MM.1S (cell line): ENCODE measurements around the gene EFR3B.

Source experiments
- DNase-seq: peaks from one replicate; pipeline ENCODE4 v3.0.0-alpha.2; 2015
- H2AFZ ChIP-seq: fragments of 300-600 bp; sonication (generic); 2 replicates; pipeline ENCODE4 v1.6.0; 2016; ENCODE audit warnings: antibody characterized with exemption, low read length
- H3F3A ChIP-seq: fragments of 300-600 bp; sonication (generic); 2 replicates; pipeline ENCODE4 v1.6.1; 2016; ENCODE audit warnings: mild to moderate bottlenecking, antibody characterized with exemption, low read length, moderate library complexity, mixed read lengths; ENCODE audit not compliant: insufficient read depth
- H3K27ac ChIP-seq: fragments of 300-600 bp; sonication (generic); 2 replicates; pipeline ENCODE4 v1.5.1; 2016; ENCODE audit warnings: mild to moderate bottlenecking, low read length
- H3K27me3 ChIP-seq: fragments of 300-600 bp; sonication (generic); replicated peaks from 2 replicates; pipeline ENCODE4 v1.6.0; 2016; ENCODE audit warnings: low read length; ENCODE audit not compliant: insufficient read depth
- H3K36me3 ChIP-seq: fragments of 300-600 bp; sonication (generic); replicated peaks from 2 replicates; pipeline ENCODE4 v1.6.1; 2016; ENCODE audit warnings: mild to moderate bottlenecking, low read length, mixed read lengths; ENCODE audit not compliant: insufficient read depth
- H3K4me1 ChIP-seq: fragments of 300-600 bp; sonication (generic); 2 replicates; pipeline ENCODE4 v1.6.1; 2016; ENCODE audit warnings: low read length, mixed read lengths
- H3K4me2 ChIP-seq: fragments of 300-600 bp; sonication (generic); 2 replicates; pipeline ENCODE4 v1.6.0; 2016; ENCODE audit warnings: low read depth, low read length
- H3K4me3 ChIP-seq: fragments of 300-600 bp; sonication (generic); 2 replicates; pipeline ENCODE4 v1.5.1; 2016; ENCODE audit warnings: low read length, mixed read lengths
- H3K79me2 ChIP-seq: fragments of 300-600 bp; sonication (generic); 2 replicates; pipeline ENCODE4 v1.6.1; 2016; ENCODE audit warnings: mixed run types, low read length, mixed read lengths
- H3K9ac ChIP-seq: fragments of 300-600 bp; sonication (generic); 2 replicates; pipeline ENCODE4 v1.6.1; 2016; ENCODE audit warnings: low read length, mixed read lengths
- H3K9me2 ChIP-seq: fragments of 300-600 bp; sonication (generic); replicated peaks from 2 replicates; pipeline ENCODE4 v1.6.1; 2016; ENCODE audit warnings: mild to moderate bottlenecking, low read length, mixed read lengths; ENCODE audit not compliant: insufficient read depth
- H3K9me3 ChIP-seq: fragments of 300-600 bp; sonication (generic); replicated peaks from 2 replicates; pipeline ENCODE4 v1.6.1; 2016; ENCODE audit warnings: mild to moderate bottlenecking, low read length, mixed read lengths; ENCODE audit not compliant: insufficient read depth
- H4K20me1 ChIP-seq: fragments of 300-600 bp; sonication (generic); 2 replicates; pipeline ENCODE4 v1.6.1; 2016; ENCODE audit warnings: mild to moderate bottlenecking, low read length, moderate library complexity, mixed read lengths; ENCODE audit not compliant: insufficient read depth
- EZH2 ChIP-seq: fragments of 300-600 bp; sonication (generic); optimal IDR thresholded peaks from 2 replicates; pipeline ENCODE3; 2017; ENCODE audit warnings: low read depth, mild to moderate bottlenecking, antibody characterized with exemption, low read length, mixed read lengths
- EZH2phosphoT487 ChIP-seq: fragments of 300-600 bp; sonication (generic); IDR thresholded peaks from 2 replicates; pipeline ENCODE4 v1.6.1; 2018; ENCODE audit warnings: antibody characterized with exemption, low read length
- TF ChIP-seq, protein P1 (sequence below): fragments of 300-600 bp; sonication (generic); IDR thresholded peaks from 2 replicates; pipeline ENCODE4 v1.5.1; 2016; ENCODE audit warnings: antibody characterized with exemption, low read length, mixed read lengths

Gene EFR3B

DNA sequence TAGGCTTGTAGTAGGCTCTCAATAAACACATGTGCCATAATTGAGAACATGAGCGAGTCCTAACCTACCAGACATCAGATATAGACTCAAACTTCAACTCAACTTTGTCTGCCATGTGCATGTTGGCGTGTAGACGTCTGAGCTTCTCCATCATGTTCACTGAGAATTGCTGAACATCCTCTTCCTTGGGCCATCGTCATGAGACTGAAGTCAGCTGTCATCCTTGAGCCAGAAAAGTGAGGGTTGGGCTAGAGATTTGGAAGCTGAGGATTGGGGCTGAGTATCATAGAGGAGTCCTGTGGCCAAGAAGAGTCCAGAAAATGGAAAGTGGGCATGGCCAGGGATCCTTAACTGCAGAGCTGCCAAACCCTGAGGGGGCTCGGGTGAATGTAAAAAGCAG is 7.8 kb upstream of the EFR3B start:
- Histone ChIP-seq H3K9me3 (no peaks in the 10 kb centered on the region), H3F3A (no peaks in the 10 kb centered on the region), H3K9me2 (no peaks in the 10 kb centered on the region), H4K20me1 (no peaks in the 10 kb centered on the region), H3K9ac (no peak overlapping the region), H3K4me1 (no peaks in the 10 kb centered on the region), H2AFZ (no peak overlapping the region), H3K36me3 (no peaks in the 10 kb centered on the region), H3K4me3 (no peak overlapping the region), H3K4me2 (no peak overlapping the region), H3K27me3 (no peaks in the 10 kb centered on the region; the same call in 1 of the 2 replicates), H3K27ac (no peak overlapping the region), H3K79me2 (no peaks in the 10 kb centered on the region)
- TF ChIP-seq EZH2, result no peak
- TF ChIP-seq, protein P1, sequence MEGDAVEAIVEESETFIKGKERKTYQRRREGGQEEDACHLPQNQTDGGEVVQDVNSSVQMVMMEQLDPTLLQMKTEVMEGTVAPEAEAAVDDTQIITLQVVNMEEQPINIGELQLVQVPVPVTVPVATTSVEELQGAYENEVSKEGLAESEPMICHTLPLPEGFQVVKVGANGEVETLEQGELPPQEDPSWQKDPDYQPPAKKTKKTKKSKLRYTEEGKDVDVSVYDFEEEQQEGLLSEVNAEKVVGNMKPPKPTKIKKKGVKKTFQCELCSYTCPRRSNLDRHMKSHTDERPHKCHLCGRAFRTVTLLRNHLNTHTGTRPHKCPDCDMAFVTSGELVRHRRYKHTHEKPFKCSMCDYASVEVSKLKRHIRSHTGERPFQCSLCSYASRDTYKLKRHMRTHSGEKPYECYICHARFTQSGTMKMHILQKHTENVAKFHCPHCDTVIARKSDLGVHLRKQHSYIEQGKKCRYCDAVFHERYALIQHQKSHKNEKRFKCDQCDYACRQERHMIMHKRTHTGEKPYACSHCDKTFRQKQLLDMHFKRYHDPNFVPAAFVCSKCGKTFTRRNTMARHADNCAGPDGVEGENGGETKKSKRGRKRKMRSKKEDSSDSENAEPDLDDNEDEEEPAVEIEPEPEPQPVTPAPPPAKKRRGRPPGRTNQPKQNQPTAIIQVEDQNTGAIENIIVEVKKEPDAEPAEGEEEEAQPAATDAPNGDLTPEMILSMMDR, result no peak
- TF ChIP-seq EZH2phosphoT487, result no peak
- DNase-seq, result no peak

DNA sequence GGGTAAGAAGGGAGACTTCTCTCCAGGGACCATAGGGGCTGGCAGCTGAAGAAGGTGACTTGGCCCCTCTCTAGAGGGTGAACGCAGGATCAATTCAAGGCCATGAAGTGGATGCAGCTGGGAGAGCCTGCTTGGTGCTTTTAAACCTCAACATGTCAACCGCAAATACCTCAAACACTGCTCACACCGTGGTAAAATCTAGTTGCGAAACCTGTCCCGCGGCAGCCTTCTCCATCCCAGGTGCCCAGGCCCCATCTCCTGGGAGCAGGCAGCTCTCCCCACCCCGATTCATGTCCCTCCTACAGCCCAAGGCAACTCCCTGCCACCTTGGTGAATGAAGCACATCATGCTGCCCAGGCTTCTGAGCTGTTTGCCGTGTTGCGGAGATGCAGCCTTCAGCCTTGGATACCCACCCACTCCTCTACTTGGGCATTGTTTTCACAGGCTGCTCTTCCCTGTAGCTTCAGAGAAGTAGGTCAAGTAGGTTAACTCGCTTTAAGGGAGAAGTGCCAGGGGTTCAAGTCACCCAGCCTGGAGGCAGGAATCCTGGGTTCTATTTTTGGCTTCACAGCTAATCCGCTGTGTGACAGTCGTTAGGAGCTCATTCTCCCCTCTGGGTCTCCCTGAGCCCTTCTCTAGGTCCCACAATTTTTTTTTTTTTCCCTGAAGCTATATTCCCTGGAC is 6.2 kb upstream of the EFR3B start:
- no peak overlapping the region for H3K9ac ChIP-seq
- no peak overlapping the region for H2AFZ ChIP-seq
- H3K9me3 ChIP-seq, result no peaks in the 10 kb centered on the region
- no peak overlapping the region for H3K4me2 ChIP-seq
- H3K4me3 ChIP-seq, result no peak overlapping the region
- H3K27me3 ChIP-seq, result no peaks in the 10 kb centered on the region; the same call in 1 of the 2 replicates
- no peaks in the 10 kb centered on the region for H3K4me1 ChIP-seq
- no peak for DNase-seq
- no peaks in the 10 kb centered on the region for H3K36me3 ChIP-seq
- no peaks in the 10 kb centered on the region for H3K9me2 ChIP-seq
- H4K20me1 ChIP-seq, result no peaks in the 10 kb centered on the region
- no peak for TF ChIP-seq EZH2
- TF ChIP-seq, protein P1, result no peak
- H3F3A ChIP-seq, result no peaks in the 10 kb centered on the region
- no peaks in the 10 kb centered on the region for H3K79me2 ChIP-seq
- H3K27ac ChIP-seq, result no peak overlapping the region

DNA sequence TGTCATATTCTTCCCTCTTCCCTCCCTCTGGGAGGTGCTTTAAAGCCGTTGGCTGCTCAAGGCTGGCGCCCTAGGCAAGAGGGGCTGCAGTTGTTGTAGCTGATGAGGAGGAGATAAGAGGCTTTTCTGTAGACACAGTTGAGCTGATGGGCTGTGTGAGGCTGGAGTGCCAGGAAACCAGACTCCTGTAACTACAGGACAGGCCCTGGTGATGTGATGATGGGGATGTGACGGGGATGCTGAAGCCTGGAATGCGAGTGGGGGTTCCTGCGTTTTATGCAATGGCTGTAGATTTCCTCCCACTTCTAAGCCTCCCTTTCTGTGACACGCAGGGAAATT is 5.7 kb upstream of the EFR3B start:
- TF ChIP-seq, protein P1, result no peak
- no peak for TF ChIP-seq EZH2phosphoT487
- no peak overlapping the region for H3K9ac ChIP-seq
- no peaks in the 10 kb centered on the region for H3K79me2 ChIP-seq
- H2AFZ ChIP-seq, result no peak overlapping the region
- H3K27ac ChIP-seq, result no peak overlapping the region
- DNase-seq, result no peak
- no peaks in the 10 kb centered on the region for H4K20me1 ChIP-seq
- H3K27me3 ChIP-seq, result no peaks in the 10 kb centered on the region; the same call in 1 of the 2 replicates
- 0 out of 2 replicates have a peak, but pooled peaks cover under 1% of the 10 kb centered on the region for H3K4me1 ChIP-seq
- peaks cover under 1% of the 10 kb centered on the region; the same call in 1 of the 2 replicates for H3F3A ChIP-seq
- no peak overlapping the region for H3K4me2 ChIP-seq
- H3K9me3 ChIP-seq, result no peaks in the 10 kb centered on the region
- H3K4me3 ChIP-seq, result no peak overlapping the region
- no peaks in the 10 kb centered on the region for H3K9me2 ChIP-seq
- no peaks in the 10 kb centered on the region for H3K36me3 ChIP-seq
